ACHN (cell line): ENCODE measurements around the gene NFIA.

Experiments
- DNase-seq: peaks from one replicate; pipeline ENCODE4 v3.0.0-alpha.2; 2015
- in situ Hi-C: cut with HindIII; loops from 2 replicates; pipeline ENCODE4 v1.10.0; 2017; ENCODE audit warnings: low sequenced_read_pairs, low pct_ligation_motif_present, low pct_unique_long_range_greater_than_20kb

Gene NFIA

GRCh38 chr1:61480273-61480935 is 398.0 kb downstream of the NFIA start:
- DNase-seq: no peak
- in situ Hi-C loops: no loop called here

- no peak for DNase-seq
- in situ Hi-C loops: no loop called here
Measured at GRCh38 chr1:61481315-61481715, 399.0 kb downstream of the NFIA start.

GRCh38 chr1:61482170-61482734 is 399.9 kb downstream of the NFIA start:
- DNase-seq: no peak
- in situ Hi-C loops: no loop called here

GRCh38 chr1:61486783-61487536 is 404.6 kb downstream of the NFIA start:
- no peak for DNase-seq
- in situ Hi-C loops: no loop called here

GRCh38 chr1:61487801-61488200 is 405.4 kb downstream of the NFIA start:
- in situ Hi-C loops: no loop called here
- DNase-seq: no peak

GRCh38 chr1:61490924-61491323 is 408.6 kb downstream of the NFIA start:
- DNase-seq: no peak
- in situ Hi-C loops: no loop called here

GRCh38 chr1:61491497-61491896 is 409.1 kb downstream of the NFIA start:
- in situ Hi-C loops: no loop called here

GRCh38 chr1:61494000-61494399 is 411.6 kb downstream of the NFIA start:
- in situ Hi-C loops: no loop called here
- DNase-seq: no peak

More at GRCh38 chr1:61491497-61491896, 409.1 kb downstream of the NFIA start:
- DNase-seq: no peak

GRCh38 chr1:61496501-61496900 is 414.1 kb downstream of the NFIA start:
- no peak for DNase-seq
- in situ Hi-C loops: no loop called here

- in situ Hi-C loops: no loop called here
- no peak for DNase-seq
Measured at GRCh38 chr1:61497013-61497412, 414.7 kb downstream of the NFIA start.

- in situ Hi-C loops: no loop called here
Measured at GRCh38 chr1:61498342-61498741, 416.0 kb downstream of the NFIA start.

GRCh38 chr1:61501971-61502916 is 419.9 kb downstream of the NFIA start:
- in situ Hi-C loops: no loop called here
- no peak for DNase-seq

More at GRCh38 chr1:61498342-61498741, 416.0 kb downstream of the NFIA start:
- no peak for DNase-seq

GRCh38 chr1:61504305-61504704 is 421.9 kb downstream of the NFIA start:
- no peak for DNase-seq
- in situ Hi-C loops: no loop called here

- DNase-seq: no peak
- in situ Hi-C loops: no loop called here
Measured at GRCh38 chr1:61504852-61505390, 422.6 kb downstream of the NFIA start.

GRCh38 chr1:61506236-61506635 is 423.9 kb downstream of the NFIA start:
- no peak for DNase-seq
- in situ Hi-C loops: no loop called here

GRCh38 chr1:61506944-61507500 is 424.7 kb downstream of the NFIA start:
- DNase-seq: no peak

More at GRCh38 chr1:61506944-61507500, 424.7 kb downstream of the NFIA start:
- in situ Hi-C loops: no loop called here
